IMR-90 (cell line): ENCODE data around the gene SLX4IP. TPM values are rescaled to one million over a fixed set of nuclear protein-coding genes. Genes with fewer than 3 reads are reported as not detected.

Source experiments
- ATAC-seq: fragments of 200-7000 bp; cut with Tn5 transposase; 2 replicates; pipeline ENCODE4 v1.9.1; 2020; ENCODE audit warnings: low read depth, mild to moderate bottlenecking, moderate library complexity
- BruUV-seq: library from RNA; stranded (reverse); fragments of 400-500 nt; replicated peaks from 2 replicates; lab custom pipeline; 2021; lab: Mats Ljungman, UMichigan
- CTCF ChIA-PET: fragments of 300-600 bp; formaldehyde crosslinking; extraction: SDS; loops from one replicate; lab custom pipeline; 2021; ENCODE audit warnings: antibody characterized with exemption; lab: Yijun Ruan, JAX
- POLR2A ChIA-PET: fragments of 300-600 bp; sonication (Branson Sonifier 250); formaldehyde crosslinking; loops from one replicate; lab custom pipeline; 2022; ENCODE audit warnings: antibody characterized with exemption; ENCODE audit not compliant: unreplicated experiment; lab: Charles Lee
- DNase-seq: peaks from one replicate; pipeline ENCODE4 v3.0.0; 2013
- H2AFZ ChIP-seq: replicated peaks from 2 replicates; pipeline ENCODE3; 2013; ENCODE audit warnings: low read length, mild to moderate bottlenecking; ENCODE audit not compliant: poor library complexity
- H2AK5ac ChIP-seq: 2 replicates; pipeline ENCODE4 v1.6.1; 2013; ENCODE audit warnings: low read depth, low read length, inconsistent platforms
- H2AK9ac ChIP-seq: replicated peaks from 2 replicates; pipeline ENCODE3; 2013; ENCODE audit warnings: mild to moderate bottlenecking, low read depth, low read length, moderate library complexity; ENCODE audit not compliant: poor library complexity
- H2BK120ac ChIP-seq: 2 replicates; pipeline ENCODE4 v1.6.1; 2013; ENCODE audit warnings: low read depth, low read length, inconsistent platforms
- H2BK15ac ChIP-seq: 3 replicates; pipeline ENCODE4 v1.6.1; 2013; ENCODE audit warnings: low read depth, low read length, inconsistent platforms
- H2BK20ac ChIP-seq: 2 replicates; pipeline ENCODE4 v1.6.1; 2013; ENCODE audit warnings: low read depth, mild to moderate bottlenecking, inconsistent platforms, low read length, moderate library complexity
- H2BK5ac ChIP-seq: 2 replicates; pipeline ENCODE4 v1.6.1; 2013; ENCODE audit warnings: mild to moderate bottlenecking, low read depth, low read length, inconsistent platforms; ENCODE audit not compliant: poor library complexity, severe bottlenecking
- H3K14ac ChIP-seq: replicated peaks from 2 replicates; pipeline ENCODE4 v1.6.1; 2013; ENCODE audit warnings: low read depth, low read length, inconsistent platforms
- H3K18ac ChIP-seq: 2 replicates; pipeline ENCODE4 v1.6.1; 2013; ENCODE audit warnings: low read depth, low read length, control low read depth
- H3K23ac ChIP-seq: 2 replicates; pipeline ENCODE4 v1.6.1; 2013; ENCODE audit warnings: low read depth, low read length, inconsistent platforms
- H3K27ac ChIP-seq: 2 replicates; pipeline ENCODE4 v1.5.1; 2013; ENCODE audit warnings: mild to moderate bottlenecking, control low read depth, low read length; ENCODE audit not compliant: insufficient read depth
- H3K27me3 ChIP-seq: 2 replicates; pipeline ENCODE4 v1.6.1; 2013; ENCODE audit warnings: low read length; ENCODE audit not compliant: control insufficient read depth, insufficient read depth
- H3K36me3 ChIP-seq: 2 replicates; pipeline ENCODE4 v1.6.1; 2013; ENCODE audit warnings: low read length, mixed read lengths; ENCODE audit not compliant: control insufficient read depth, insufficient read depth
- H3K4ac ChIP-seq: 2 replicates; pipeline ENCODE4 v1.6.1; 2013; ENCODE audit warnings: low read depth, low read length, inconsistent platforms
- H3K4me1 ChIP-seq: 2 replicates; pipeline ENCODE4 v1.6.1; 2013; ENCODE audit warnings: low read length, mixed read lengths; ENCODE audit not compliant: control insufficient read depth, insufficient read depth
- H3K4me2 ChIP-seq: 2 replicates; pipeline ENCODE4 v1.6.1; 2013; ENCODE audit warnings: low read depth, mild to moderate bottlenecking, control low read depth, low read length, moderate library complexity
- H3K4me3 ChIP-seq: 2 replicates; pipeline ENCODE4 v1.5.1; 2013; ENCODE audit warnings: low read depth, mild to moderate bottlenecking, control low read depth, low read length, moderate library complexity; ENCODE audit not compliant: insufficient read depth
- H3K56ac ChIP-seq: 2 replicates; pipeline ENCODE4 v1.6.1; 2013; ENCODE audit warnings: low read length, inconsistent platforms; ENCODE audit not compliant: insufficient read depth; ENCODE audit errors: extremely low read depth
- H3K79me1 ChIP-seq, 2 experiments: 2 replicates each; pipeline ENCODE4 v1.6.1; 2013; ENCODE audit warnings: low read length in 2 of 2, inconsistent platforms in 1 of 2, low read depth in 1 of 2
- H3K9ac ChIP-seq: 2 replicates; pipeline ENCODE4 v1.6.1; 2013; ENCODE audit warnings: low read depth, low read length, control low read depth
- H3K9me1 ChIP-seq: 2 replicates; pipeline ENCODE4 v1.6.1; 2013; ENCODE audit warnings: low read length, inconsistent platforms; ENCODE audit not compliant: insufficient read depth
- H3K9me3 ChIP-seq: 2 replicates; pipeline ENCODE4 v1.6.1; 2013; ENCODE audit warnings: low read length; ENCODE audit not compliant: control insufficient read depth, insufficient read depth
- H4K20me1 ChIP-seq: 2 replicates; pipeline ENCODE4 v1.6.1; 2013; ENCODE audit warnings: low read length, inconsistent platforms; ENCODE audit not compliant: insufficient read depth
- H4K5ac ChIP-seq: 2 replicates; pipeline ENCODE4 v1.6.1; 2013; ENCODE audit warnings: mild to moderate bottlenecking, low read depth, low read length, control low read depth
- H4K8ac ChIP-seq, 2 experiments: 2 replicates each; pipeline ENCODE4 v1.6.1; 2013; ENCODE audit warnings: low read depth in 2 of 2, low read length in 2 of 2, control low read depth in 1 of 2, inconsistent platforms in 1 of 2
- H4K91ac ChIP-seq: 2 replicates; pipeline ENCODE4 v1.6.1; 2013; ENCODE audit warnings: low read depth, low read length, inconsistent platforms; ENCODE audit not compliant: insufficient read depth
- CEBPB ChIP-seq: IDR thresholded peaks from 2 replicates; pipeline ENCODE4 v1.6.1; 2012; ENCODE audit warnings: low read depth, low read length, improper control_type of control experiment
- MXI1 ChIP-seq: IDR thresholded peaks from 2 replicates; pipeline ENCODE4 v1.6.1; 2012; ENCODE audit warnings: low read depth, mild to moderate bottlenecking, low read length, moderate library complexity, borderline replicate concordance
- RFX5 ChIP-seq: IDR thresholded peaks from 2 replicates; pipeline ENCODE4 v1.8.0; 2012; ENCODE audit warnings: low read depth, mild to moderate bottlenecking, low read length, moderate library complexity
- WGBS, 2 experiments: methylation state at CpG; one replicate each; pipeline versions ENCODE4 v1.1.5 to v1.1.7; 2013; ENCODE audit warnings: missing lambda C conversion rate in 2 of 2; ENCODE audit not compliant: insufficient read length in 1 of 2; ENCODE audit errors: extremely low coverage in 2 of 2; 5-methylcytosine and 5-hydroxymethylcytosine counted together
- dilution Hi-C: fragments of 300-500 bp; cut with HindIII; formaldehyde crosslinking; loops from one replicate; pipeline ENCODE4 v1.14.3; 2018; ENCODE audit warnings: low sequenced_read_pairs; ENCODE audit not compliant: unreplicated experiment
- in situ Hi-C: fragments of 300-500 bp; cut with MboI; formaldehyde crosslinking; loops from 3 replicates; pipeline ENCODE4 v1.14.3; 2019; ENCODE audit warnings: low sequenced_read_pairs, inconsistent platforms, mixed read lengths
- intact Hi-C: fragments of 100-400 bp; cut with micrococcal nuclease; formaldehyde crosslinking; loops from 2 replicates; pipeline ENCODE4 v1.10.0; 2022
- polyA plus RNA-seq, 3 experiments: library from polyadenylated mRNA; depleted of rRNA; stranded (reverse); fragments of >200 nt; gene quantifications; 2 replicates each; pipeline ENCODE4 v1.2.3, GENCODE V29; 2012; ENCODE audit warnings: low replicate concordance in 1 of 3
- total RNA-seq: library from RNA; depleted of rRNA; stranded (reverse); fragments of >200 nt; gene quantifications from 2 replicates; pipeline ENCODE4 v1.2.3, GENCODE V29; 2012

Gene SLX4IP
- total and polyA plus RNA-seq, 2 of the 4 experiments (the other 2 are of a cell fraction), result 1.3 to 5.9 TPM

- H2BK15ac ChIP-seq, result peak overlapping the region; percentile 62; the same call in 1 of the 3 replicates
- peak overlapping the region; percentile 73 for H3K14ac ChIP-seq
- ChIA-PET CTCF (no interaction called here), POLR2A (no interaction called here)
- no peaks in the 10 kb centered on the region for H3K27me3 ChIP-seq
- no peak overlapping the region for H3K27ac ChIP-seq
- H2AK5ac ChIP-seq, result peak overlapping the region; percentile 88
- peak overlapping the region; percentile 11; the same call in 1 of the 2 replicates for H3K4ac ChIP-seq
- no peaks in the 10 kb centered on the region for H3K36me3 ChIP-seq
- peaks cover 8% of the 10 kb centered on the region for H3K4me1 ChIP-seq
- H2BK120ac ChIP-seq, result peak overlapping the region; percentile 68; the same call in 1 of the 2 replicates
- H4K8ac ChIP-seq, result 0 out of 4 replicates have a peak overlapping the region, but pooled peaks of 1 of the 2 experiments have one; percentile 47
- peak overlapping the region; percentile 11; the same call in 1 of the 2 replicates for H2BK20ac ChIP-seq
- WGBS, 2 experiments, result 81% methylated on average over 2 of the region's 4 CpGs; no CpG with 5 or more reads in 1 of the 2 experiments
- H3K9me1 ChIP-seq, result no peaks in the 10 kb centered on the region; the same call in 1 of the 2 replicates
- H2AFZ ChIP-seq, result no peak overlapping the region
- H3K4me2 ChIP-seq, result no peak overlapping the region
- TF ChIP-seq RFX5 (no peak), CEBPB (peak; percentile 38; the same call in 1 of the 2 replicates), MXI1 (no peak)
- H3K18ac ChIP-seq, result no peak overlapping the region
- H3K9ac ChIP-seq, result no peak overlapping the region
- H4K20me1 ChIP-seq, result no peaks in the 10 kb centered on the region
- H3K9me3 ChIP-seq, result no peaks in the 10 kb centered on the region
- H3K23ac ChIP-seq, result peak overlapping the region; percentile 80; the same call in 1 of the 2 replicates
- in situ Hi-C loops, result loop anchor here (25.0 kb wide), 1 partner anchor 537 kb away; no protein-coding TSS in a partner anchor
- ATAC-seq, result no peak
- DNase-seq, result no peak
- no peak overlapping the region for H3K4me3 ChIP-seq
- H4K5ac ChIP-seq, result no peak overlapping the region
- dilution Hi-C loops, result no loop called here
- no peak overlapping the region for H2AK9ac ChIP-seq
- peaks cover 5 to 22% of the 10 kb centered on the region in 2 experiments; a peak in 3 of 4 replicates for H3K79me1 ChIP-seq
- H2BK5ac ChIP-seq, result no peak overlapping the region
- H3K56ac ChIP-seq, result no peak overlapping the region
- intact Hi-C loops, result no loop called here
- H4K91ac ChIP-seq, result no peak overlapping the region
- BruUV-seq, result no TSS peak
Measured at GRCh38 chr20:10524643-10525042, 89.5 kb downstream of the SLX4IP start.
